Amniotic epithelial cell (primary cell): ENCODE measurements around the gene CHD9.
"Not testable (repeated sequence)": the region's sequence is repeated elsewhere in the genome, so short reads cannot be mapped to it uniquely, and the experiment has no call there.

ENCODE experiments used
- DNase-seq: peaks from one replicate; pipeline ENCODE4 v3.0.0-alpha.2; 2010; ENCODE audit warnings: low read depth

Gene CHD9

GRCh38 chr16:53054670-53055485 is at the start of gene CHD9:
Gene CHD9, plus strand, starts transcription at chr16:53054991. Its CDS starts 101,099 bp downstream, at chr16:53156090.
- peak; percentile 75 for DNase-seq

- DNase-seq: no peak
These were observed 47.7 kb upstream of the CHD9 start for GRCh38 chr16:53007095-53007494.

- DNase-seq: no peak
These were observed 40.5 kb upstream of the CHD9 start for GRCh38 chr16:53014287-53014686.

- DNase-seq: no peak
These were observed 35.9 kb upstream of the CHD9 start for GRCh38 chr16:53018834-53019416.

- peak; percentile 38 for DNase-seq
These were observed 32.4 kb upstream of the CHD9 start for GRCh38 chr16:53022374-53022773.

GRCh38 chr16:53024045-53024444 is 30.7 kb upstream of the CHD9 start:
- DNase-seq: no peak

GRCh38 chr16:53029971-53030370 is 24.8 kb upstream of the CHD9 start:
- no peak for DNase-seq

GRCh38 chr16:53031323-53031942 is 23.4 kb upstream of the CHD9 start:
- DNase-seq: peak; percentile 36

- DNase-seq: peak; percentile 97
These were observed 20.5 kb upstream of the CHD9 start for GRCh38 chr16:53034306-53034705.

- no peak for DNase-seq
These were observed 19.4 kb upstream of the CHD9 start for GRCh38 chr16:53035176-53035942.

GRCh38 chr16:53036066-53036465 is 18.7 kb upstream of the CHD9 start:
- no peak for DNase-seq

GRCh38 chr16:53036711-53037110 is 18.1 kb upstream of the CHD9 start:
- DNase-seq: not testable (repeated sequence)

GRCh38 chr16:53040788-53041187 is 14.0 kb upstream of the CHD9 start:
- no peak for DNase-seq

- no peak for DNase-seq
These were observed 13.3 kb upstream of the CHD9 start for GRCh38 chr16:53041320-53042051.

GRCh38 chr16:53042235-53042701 is 12.5 kb upstream of the CHD9 start:
- no peak for DNase-seq

- no peak for DNase-seq
These were observed 11.4 kb upstream of the CHD9 start for GRCh38 chr16:53043428-53043831.

GRCh38 chr16:53043986-53044601 is 10.7 kb upstream of the CHD9 start:
- DNase-seq: no peak

GRCh38 chr16:53045341-53046220 is 9.2 kb upstream of the CHD9 start:
- no peak for DNase-seq

GRCh38 chr16:53047515-53047914 is 7.3 kb upstream of the CHD9 start:
- not testable (repeated sequence) for DNase-seq
